Omental fat pad (tissue), 4 donors: ENCODE measurements around the gene URGCP. TPM values are rescaled to one million over a fixed set of nuclear protein-coding genes. Genes with fewer than 3 reads are reported as not detected.

Source experiments
- ATAC-seq: fragments of 150-250 bp; one replicate; pipeline ENCODE4 v1.9.1; 2016; ENCODE audit warnings: mild to moderate bottlenecking, moderate library complexity; ENCODE audit not compliant: low FRiP score
- DNase-seq: peaks from one replicate; pipeline ENCODE4 v3.0.0-alpha.2; 2019; ENCODE audit warnings: low spot score
- CTCF ChIP-seq, 3 donors: fragments of 450-650 bp; IDR thresholded peaks; one replicate each; pipeline ENCODE4 v1.5.1; 2016 to 2017; ENCODE audit warnings: antibody characterized with exemption in 3 of 3, mild to moderate bottlenecking in 3 of 3, moderate library complexity in 2 of 3
- total RNA-seq, 4 donors: library from RNA; depleted of rRNA; stranded (reverse); fragments of >200 nt; gene quantifications; one replicate each; pipeline ENCODE4 v1.1.0, GENCODE V29; 2016

URGCP gene
- total RNA-seq, 4 donors from 2014 or later = 25.2 to 45.3 (median 25.6) TPM

GRCh38 chr7:43855176-43855575 is 51.2 kb downstream of the URGCP start:
- ATAC-seq (no peak), DNase-seq (no peak)
- TF ChIP-seq CTCF (IDR thresholded peaks at IDR 0.05) = no peak

- TF ChIP-seq CTCF (IDR thresholded peaks at IDR 0.05) = no peak
- ATAC-seq = no peak
- DNase-seq = no peak
These were observed 54.6 kb downstream of the URGCP start for GRCh38 chr7:43851805-43852204.

GRCh38 chr7:43850348-43851116 is 55.9 kb downstream of the URGCP start:
- no peak for TF ChIP-seq CTCF (IDR thresholded peaks at IDR 0.05)
- ATAC-seq (no peak), DNase-seq (no peak)

GRCh38 chr7:43849047-43849446 is 57.3 kb downstream of the URGCP start:
- DNase-seq (no peak), ATAC-seq (no peak)
- no peak for TF ChIP-seq CTCF (IDR thresholded peaks at IDR 0.05)

GRCh38 chr7:43847496-43847895 is 58.9 kb downstream of the URGCP start:
- no peak for DNase-seq
- no peak for TF ChIP-seq CTCF (IDR thresholded peaks at IDR 0.05)
- no peak for ATAC-seq

- DNase-seq (no peak), ATAC-seq (no peak)
- no peak for TF ChIP-seq CTCF (IDR thresholded peaks at IDR 0.05)
These were observed 61.7 kb downstream of the URGCP start for GRCh38 chr7:43844662-43845061.

- no peak for ATAC-seq
- DNase-seq = no peak
- no peak for TF ChIP-seq CTCF (IDR thresholded peaks at IDR 0.05)
These were observed 62.1 kb downstream of the URGCP start for GRCh38 chr7:43844257-43844656.
